Measurements from ENCODE around the gene TSPAN2. TPM values are rescaled to one million over a fixed set of nuclear protein-coding genes. Genes with fewer than 3 reads are reported as not detected.

The TSPAN2 gene
- total RNA-seq, 1 donor from 2014 or later: 5.3 TPM

DNA sequence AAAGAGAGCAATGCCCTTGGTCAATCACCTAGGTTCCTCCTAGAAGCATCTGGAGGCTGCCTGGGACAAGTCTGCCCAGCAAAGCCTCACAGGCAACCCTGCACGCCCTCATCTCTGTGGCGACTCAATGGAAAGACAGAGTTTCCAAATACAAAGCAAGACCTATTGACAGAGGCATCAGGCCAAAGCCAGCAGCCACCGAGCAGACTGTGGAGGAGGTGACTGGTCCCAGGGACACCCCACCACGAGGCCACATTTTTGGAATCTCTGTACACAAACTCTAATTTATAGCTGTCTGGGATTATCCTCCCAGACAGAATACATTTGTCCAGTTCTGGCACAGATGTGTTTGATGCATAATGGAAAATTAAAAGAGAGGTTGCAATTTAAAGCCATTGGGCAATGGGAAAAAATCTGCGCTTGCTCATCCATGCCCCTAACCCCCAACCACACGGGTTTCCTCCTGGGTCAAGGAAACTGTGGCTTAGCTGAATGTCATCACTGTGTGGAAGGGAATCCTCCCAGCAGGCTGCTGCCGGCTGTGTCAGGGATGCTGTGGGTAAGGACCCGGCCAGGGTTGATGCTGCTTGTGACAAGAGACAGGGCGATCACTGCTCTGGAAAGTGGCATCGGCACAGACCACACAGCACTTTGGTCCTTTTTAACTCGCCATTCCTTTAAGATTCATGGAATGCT, 14.3 kb downstream of the TSPAN2 start:
- DNase-seq: no peak

DNA sequence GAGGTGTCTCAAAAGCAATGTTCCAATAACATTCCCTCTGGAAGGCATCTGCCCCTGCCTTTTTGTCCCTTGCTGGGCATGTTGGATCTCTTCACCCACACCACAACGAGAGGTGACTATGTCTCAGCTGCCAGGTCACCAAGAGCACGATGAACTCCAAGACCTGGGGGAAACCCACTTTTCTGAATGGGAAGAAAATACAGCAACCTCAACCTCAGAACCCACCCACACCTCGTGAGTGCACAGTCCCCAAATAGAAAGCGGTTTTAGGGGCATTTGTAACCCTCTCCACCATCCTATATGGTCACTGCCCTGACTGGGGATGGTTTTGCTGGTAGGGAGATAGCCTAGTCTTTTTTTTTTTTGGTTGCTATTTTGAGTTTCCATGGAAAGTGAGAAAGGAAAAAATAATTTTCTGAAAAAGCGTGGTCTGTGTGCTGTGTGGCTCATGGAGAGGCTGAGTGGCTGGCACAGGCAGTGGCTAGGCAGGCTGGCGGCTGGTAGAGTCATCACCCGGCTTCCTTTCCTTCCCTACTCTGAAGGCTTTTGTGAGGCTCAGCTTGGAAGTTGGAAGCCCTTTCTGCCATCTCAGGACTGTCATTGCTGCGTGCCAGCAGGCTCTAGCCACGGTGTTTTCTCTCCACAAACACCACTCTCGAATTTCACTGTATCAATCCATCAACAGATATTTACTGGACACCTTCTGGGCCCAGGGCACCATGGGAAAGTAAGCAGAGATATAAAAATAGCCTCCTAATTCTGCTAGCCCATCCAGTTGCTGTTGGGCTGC, 15.8 kb downstream of the TSPAN2 start:
- no peak for DNase-seq

DNA sequence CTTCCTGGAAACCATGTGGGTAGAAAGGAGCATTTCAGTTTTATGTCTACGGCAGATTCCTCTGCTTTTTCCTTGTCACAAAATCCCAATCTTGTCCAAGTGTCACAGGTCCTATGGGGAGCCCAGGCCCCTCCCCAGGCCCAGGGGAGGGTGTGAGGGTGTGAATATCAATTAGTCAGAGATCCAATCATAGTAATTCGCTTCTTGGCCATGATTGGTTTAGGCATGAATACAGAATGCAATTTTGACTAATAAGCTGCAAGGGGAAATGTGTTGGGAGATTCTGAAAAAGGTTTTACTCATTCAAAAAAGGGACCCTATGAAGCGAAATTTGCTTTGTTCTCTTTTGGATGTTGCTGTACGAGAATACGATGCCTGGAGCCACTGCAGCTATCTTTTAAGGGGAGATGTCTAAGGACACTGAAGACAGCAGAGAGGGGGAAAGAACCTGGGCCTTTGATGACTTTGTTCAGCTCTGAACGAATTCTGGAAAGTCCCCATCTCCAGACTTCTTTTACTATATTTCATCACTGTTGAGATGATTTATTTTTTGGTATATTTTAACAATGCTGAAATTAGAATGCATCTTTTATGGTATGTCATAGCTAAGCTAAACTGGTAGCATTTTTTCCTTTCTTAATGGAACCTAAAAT, 18.2 kb downstream of the TSPAN2 start:
- DNase-seq: no peak

DNA sequence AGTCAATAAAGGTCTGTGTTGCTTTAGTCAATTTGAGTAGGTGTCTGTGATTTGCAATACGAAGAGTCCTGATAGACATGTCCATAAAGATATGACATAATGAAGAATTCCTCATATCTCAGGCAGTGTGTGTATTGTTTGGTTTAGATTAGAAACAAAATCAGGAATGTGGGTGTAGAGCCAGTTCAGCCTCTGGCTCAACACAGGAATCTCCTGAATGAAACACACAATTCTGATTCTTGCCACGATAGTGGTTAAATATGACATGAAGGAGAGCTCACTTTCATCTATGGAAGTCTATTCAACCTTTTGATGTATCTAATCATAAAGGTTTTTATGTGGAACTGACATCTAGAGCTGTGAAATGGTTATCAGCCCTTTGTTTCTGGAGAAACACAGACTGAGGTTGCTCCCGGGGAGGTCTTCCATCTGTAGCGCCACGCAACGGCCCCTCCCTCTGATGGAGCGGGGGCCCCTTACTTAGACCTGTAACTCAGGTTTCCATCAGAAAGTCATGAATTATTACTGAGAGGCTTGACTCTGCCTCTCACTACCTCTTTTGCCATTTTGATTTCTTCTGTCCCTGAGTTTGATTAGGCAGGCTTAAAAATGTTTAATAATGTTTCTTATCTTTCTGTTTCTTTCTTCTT, 19.5 kb downstream of the TSPAN2 start:
- DNase-seq: no peak

DNA sequence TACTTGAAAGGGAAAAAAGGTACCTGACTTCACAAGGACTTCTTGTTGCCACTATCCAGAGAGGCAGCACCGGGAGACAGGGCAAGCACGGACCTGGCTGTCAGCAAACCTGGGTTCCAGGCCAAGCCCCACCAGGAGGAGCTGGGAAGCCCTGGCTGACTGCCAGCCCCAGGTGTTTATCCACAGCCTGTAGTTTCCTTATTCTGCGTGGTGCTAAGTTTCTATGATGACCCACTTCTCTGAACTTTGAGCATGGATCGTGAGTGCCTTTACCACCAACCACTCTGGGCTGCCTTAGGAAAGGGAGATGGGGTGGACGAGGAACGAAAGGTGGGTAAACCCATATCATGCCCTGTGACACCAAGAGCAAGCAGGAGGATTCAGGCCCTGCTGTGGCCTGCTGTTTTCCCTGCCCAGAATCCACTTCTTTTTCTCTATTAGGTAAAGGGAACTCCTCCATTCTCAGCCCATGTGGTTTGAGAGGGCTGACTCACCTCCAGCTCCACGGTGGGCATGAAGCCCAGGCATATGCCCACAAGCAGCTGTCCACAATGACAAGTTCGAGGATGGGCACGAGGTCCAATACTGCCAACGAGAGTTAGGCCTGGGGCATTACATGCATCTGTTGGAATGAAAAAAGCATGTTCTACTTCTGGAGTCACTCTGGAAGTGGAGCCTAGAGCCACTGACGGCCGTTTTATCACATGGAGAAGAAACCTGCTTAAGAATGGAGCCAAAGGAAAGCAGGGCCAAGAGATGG, 20.3 kb downstream of the TSPAN2 start:
- no peak for DNase-seq

DNA sequence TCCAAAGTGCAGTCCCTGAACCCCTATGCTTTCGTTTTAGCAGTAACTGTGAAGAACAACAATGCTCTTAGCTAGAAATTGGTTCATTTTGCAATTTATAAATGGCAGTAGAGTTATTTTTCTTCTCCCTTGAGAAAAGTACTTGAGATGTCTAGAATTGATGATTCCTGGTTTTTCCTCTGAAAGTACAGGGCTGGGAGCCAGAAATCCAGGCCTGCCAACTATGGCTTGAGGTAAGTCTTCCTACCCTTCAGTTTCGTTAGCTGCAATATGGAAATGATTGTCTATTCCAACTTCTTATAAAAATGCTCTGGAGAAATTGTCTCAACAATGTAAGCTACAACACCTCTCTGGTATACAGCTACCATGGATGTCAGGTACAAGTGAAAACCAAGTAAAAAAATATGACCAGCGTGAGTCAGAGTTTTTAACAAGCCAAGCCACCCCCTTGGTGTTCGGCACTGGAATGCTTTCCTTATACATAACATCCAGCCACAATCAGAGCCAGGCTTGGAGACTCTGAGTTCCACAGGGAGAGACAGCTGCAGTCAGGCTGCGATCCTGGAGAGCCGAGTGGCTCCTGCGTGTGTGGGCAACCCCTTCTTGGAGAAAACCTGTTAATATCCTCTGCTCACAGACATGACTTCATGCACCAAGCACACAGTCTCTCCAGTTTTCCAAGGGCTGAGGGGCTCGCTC, 22.0 kb downstream of the TSPAN2 start:
- no peak for DNase-seq

DNA sequence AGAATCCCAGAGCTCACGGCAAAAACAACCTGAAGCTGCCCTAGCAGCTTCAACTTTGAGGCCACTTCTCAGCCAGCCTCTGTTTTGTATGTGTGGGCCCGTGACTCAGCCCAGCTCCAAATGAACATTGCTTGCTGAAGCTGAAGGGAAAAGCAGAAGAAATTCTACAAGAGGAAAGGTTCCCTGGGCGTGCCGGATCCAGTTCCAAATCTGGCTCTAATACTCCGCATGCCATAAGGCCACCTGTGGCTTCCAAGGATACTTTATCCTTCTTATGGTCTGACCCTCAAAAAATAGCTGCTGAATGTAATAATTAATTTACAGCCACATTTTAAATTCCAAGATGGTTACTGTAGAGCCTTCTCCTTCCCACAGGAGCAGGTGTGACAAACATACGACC, 24.3 kb downstream of the TSPAN2 start:
- no peak for DNase-seq

DNA sequence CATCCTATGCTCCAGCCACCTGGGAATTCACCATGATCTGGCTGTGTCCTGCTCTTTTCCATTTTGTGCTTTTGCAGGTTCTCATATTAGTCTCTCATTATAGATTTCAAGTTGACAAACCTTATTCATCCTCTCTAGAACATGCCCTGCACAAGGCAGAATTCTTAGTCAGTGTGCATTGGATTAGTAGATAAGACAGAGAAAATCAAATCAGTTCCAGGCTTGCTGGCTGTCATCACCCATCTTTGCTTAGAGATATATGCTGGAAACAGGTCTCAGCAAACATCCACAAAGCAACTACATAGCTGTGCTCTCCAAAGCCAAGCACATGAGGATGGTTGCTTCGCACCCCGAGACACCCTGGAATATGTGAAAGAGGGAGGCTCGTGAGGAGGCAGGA, 24.8 kb downstream of the TSPAN2 start:
- DNase-seq: no peak

DNA sequence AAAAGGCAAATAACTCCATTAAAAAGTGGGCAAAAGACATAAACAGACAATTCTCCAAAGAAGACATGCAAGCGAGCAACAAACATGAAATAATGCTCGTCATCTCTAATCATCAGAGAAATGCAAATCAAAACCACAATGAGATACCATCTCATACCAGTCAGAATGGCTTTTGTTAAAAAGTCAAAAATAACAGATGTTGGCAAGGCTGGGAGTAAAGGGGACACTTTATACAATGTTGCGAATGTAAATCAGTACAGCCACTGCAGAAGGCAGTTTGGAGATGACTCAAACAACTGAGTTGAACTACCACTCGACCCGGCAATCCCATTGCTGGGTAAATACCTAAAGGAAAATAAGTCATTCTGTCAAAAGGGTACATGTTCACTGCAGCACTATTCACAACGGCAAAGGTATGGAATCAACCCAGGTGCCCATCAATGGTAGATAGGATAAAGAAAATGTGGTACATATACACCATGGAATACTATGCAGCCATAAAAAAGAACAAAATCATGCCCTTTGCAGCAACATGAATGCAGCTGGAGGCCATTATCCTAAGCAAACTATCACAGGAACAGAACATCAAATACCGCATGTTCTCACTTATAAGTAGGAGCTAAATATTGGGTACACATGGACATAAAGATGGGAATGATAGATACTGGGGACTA, 25.9 kb downstream of the TSPAN2 start:
- peak; percentile 23 for DNase-seq

DNA sequence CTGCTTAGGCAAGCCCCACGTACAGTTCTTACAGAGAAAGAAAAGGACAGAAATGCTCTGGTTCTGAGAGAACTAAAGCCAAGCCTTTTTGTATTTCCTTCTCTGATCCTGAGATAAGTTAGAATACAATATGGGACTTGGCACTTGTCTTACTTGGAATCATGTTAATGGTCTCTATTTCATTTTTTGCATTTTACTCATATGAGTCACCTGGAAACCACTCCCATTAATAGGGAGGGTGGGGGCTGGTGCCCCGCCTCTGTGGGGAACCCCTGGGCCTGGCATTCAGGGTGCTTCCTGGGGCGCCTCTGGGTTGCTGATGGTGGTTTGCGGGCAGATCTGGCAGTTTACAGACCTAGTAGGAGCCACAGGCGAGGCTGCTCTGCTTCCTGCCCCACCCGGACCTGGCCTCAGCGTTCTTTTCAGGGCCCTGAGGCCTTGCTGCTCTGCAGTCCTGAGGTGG, 26.7 kb downstream of the TSPAN2 start:
- peak; percentile 63 for DNase-seq

DNA sequence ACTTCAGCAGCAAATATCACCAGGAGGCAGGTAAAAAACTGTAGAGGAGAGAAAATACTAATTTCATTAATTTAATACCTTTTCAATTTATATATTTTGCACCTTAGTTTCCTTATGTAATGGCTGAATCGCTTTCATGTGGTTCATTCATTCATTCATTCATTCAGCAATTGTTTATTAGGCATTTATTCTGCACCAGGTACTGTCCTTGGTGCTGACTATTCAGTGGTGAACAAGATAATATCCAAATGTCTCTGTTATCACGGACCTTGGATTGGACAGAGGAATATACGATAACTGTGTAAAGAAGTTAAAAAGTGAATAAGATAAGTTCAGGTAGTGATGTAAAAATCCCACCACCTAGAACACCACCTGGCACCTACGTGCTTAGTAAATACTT, 28.8 kb downstream of the TSPAN2 start:
- no peak for DNase-seq

DNA sequence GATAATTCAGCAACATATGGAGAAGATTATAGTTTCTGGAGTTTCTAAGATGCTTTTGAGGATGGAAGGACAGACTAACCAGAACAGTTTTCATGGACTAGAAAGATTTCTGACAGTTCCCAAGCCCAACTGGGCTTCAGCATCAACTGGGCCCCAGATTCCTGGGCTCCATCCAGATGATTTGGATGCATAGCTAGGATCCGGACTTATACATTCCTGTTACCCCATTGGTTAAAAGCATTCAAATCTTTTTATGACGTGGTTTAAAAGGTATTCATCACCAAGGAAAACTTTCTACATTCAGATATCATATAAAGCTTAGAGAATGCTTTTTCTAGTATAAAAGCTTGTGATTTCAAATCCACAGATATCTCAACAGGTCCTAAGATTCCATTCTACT, 30.0 kb downstream of the TSPAN2 start:
- no peak for DNase-seq

DNA sequence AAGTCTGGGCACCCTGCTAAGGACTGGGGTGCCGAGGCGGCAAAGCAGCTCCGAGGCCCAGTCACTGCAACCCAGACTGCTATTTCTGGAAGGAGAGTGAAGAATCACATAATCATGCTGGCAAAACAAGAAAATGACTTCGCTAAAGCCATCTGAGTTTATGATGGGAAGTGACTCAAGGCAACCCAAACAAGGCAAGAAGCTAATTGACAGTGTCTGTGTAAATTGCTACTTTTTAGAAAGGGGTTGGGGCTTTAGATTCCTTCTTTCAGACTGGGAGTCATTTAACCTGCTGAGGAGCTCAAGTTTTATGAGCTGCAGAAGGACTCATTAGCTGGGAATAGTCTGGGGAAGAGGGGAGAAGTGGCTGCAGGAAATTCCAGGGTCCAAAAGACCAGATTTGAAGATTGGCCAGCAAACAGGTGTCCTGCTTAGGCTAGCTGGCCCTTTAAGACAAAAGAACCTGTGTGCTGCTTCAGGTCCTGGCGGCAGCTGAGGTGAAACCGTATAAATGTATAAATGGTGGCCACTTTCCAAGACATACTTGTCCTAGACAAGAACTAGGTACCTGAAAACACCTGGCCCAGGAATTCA, 31.5 kb downstream of the TSPAN2 start:
- DNase-seq: peak; percentile 4

DNA sequence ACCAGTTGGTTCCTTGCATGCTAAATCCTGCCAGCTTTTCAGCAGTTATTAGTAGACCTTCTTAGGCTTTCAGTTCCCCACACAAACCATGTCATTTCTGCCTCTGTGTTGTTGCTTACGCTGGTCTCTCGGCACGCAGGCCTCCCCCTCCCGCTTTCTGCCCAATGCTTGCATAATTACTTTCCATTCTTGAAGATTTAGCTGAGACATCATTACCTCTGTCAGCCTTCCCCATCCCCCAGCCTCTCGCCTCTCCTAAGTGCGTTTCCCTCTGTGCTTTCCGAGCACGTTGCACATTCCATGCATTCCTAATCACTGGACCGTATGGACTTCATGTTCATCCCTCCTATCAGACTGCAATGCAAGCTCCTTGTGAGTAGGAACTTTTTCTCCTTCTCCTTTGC, 32.9 kb downstream of the TSPAN2 start:
- no peak for DNase-seq

DNA sequence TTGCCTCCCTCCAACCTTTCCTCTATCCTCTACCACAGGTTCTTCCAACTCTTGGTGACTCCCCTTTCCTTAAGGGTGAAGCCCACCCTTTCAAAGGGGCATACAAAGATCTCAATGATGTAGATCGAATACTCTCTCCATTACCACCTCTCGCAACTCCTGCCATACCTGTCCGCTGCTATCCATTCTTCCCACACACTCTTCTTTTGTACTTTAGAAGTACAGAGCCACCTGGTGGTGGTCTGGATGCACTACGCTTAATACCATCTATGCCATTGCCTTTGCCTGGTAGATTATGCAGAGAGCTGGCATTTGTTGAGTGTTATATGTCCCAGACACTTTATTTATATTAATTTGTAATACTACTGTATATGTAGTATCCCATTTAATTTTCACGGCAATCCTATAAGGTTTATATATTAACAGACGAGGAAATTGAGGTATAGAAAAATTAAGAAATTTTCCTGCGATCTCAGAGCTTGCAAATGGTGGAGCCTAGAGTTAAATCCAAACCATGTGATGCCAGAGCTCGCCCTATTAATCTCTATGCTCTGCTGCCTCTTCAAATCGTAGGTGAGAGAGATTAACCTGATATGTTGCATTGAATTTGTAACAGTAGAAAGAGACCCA, 36.7 kb downstream of the TSPAN2 start:
- DNase-seq: peak; percentile 71

DNA sequence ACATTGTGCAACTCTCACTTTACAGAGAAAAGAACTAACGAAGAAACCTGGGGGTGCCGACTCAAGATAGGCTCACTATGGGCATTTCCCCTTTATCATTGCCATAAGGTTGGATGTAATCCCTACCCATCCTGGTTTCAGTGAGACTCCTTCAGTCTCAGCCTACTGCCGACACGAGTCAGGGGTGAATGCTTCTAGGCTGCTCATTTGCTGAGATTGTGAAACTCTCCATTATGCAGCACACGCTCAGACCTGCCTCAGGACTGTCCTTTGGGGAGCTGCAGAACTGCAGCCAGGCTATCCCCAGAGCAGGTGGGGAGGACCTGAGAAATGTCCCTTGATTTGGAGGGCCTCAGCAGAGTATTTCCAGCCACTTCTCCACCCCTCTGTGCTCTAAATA, 37.5 kb downstream of the TSPAN2 start:
- DNase-seq: no peak

DNA sequence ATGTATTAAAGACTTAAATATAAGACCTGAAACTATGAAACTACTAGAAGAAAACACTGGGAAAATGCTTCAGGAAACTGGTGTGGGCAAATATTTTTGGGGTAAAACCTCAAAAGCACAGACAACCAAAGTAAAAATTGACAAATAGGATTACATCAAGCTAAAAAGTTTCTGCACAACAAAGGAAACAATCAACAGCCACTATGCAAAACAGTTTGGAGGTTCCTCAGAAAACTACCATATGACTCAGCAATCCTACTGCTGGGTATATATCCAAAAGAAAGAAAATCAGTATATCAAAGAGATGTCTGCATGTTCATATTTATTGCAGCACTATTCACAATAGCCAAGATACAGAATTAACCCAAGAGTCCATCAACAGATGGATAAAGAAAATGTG, 42.6 kb downstream of the TSPAN2 start:
- no peak for DNase-seq

DNA sequence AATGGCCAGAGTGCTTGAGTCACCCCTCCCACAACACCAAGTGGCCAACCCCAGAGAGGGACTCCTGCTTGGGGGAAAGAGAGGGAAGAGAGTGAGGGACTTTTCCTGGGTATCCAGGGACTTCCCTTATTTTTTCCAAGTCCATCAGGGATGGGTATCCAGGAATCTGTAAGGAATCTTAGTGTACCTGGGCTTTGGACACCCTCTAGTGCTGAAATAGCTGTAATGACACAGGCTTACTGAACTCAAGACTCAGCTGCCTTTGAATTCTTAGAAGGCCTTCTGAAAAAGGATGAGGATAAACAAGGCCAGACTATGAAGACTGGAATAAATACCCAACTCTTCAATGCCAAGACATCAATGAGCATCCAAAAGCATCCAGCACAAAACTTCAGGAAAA, 47.6 kb downstream of the TSPAN2 start:
- DNase-seq: peak; percentile 24

DNA sequence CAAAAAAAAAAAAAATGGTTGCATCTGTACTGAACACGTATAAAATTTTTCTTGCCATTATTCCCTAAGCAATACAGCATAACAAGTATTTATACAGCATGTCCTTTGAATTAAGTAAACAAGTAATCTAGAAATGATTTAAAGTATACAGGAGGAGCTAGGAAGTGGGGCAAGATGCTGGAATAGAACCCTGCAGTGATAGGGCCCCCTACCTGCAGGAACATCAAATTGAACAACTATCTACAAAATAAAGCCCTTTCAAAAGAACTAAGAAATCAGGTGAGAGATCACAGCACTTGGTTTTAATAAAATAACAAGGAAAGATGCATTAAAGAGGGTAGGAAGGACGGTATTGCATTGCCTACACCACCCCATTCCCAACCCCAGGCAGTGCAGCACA, 48.8 kb downstream of the TSPAN2 start:
- no peak for DNase-seq

DNA sequence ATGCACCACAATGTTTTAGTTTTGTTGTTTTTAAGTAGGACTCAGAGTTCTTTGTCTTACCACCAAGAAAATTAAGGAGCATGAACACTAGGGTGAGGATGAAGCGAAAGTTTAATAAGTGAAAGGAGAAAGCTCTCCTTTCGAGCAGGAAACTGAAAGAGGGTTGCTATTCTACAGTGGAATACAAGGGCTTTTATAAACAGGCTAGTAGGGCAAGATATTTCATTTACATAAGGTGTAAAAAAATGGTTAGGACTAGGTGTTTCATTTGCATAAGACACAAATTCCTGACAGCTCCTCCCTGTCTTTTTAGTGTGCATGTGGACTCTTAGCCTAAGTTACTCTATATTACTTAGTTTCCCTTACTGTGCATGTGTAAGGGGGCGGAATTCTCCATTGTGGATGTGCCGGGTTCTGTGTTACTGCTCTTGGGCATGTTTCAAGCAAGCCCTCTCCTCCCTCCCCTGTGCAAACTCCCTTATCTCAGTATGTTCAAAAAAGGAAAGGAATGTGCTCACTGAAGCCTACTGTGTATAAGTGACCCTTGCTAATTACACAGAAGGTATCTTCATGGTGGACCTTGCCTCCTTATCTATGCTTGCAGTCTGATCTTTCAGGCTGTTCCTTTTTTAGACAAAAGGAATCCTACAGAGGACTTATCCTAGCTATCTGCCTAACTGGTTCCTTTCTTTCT, 52.3 kb downstream of the TSPAN2 start:
- no peak for DNase-seq

Data from dermis blood vessel endothelial cell (primary cell).